Keratinocyte (primary cell): ENCODE data around the gene SCP2D1. TPM values are rescaled to one million over a fixed set of nuclear protein-coding genes. Genes with fewer than 3 reads are reported as not detected.

ENCODE experiments used
- DNase-seq: peaks from one replicate; pipeline ENCODE4 v3.0.0-alpha.2; 2011; ENCODE audit warnings: low read depth, missing footprints, low spot score
- FAIRE-seq: peaks from 2 replicates; lab custom pipeline; 2011; peaks lifted over from hg19 to GRCh38; lab: Jason Lieb, UNC
- H2AFZ ChIP-seq: 2 replicates; pipeline ENCODE4 v1.6.0; 2012; ENCODE audit warnings: low read length, control low read depth, inconsistent platforms; ENCODE audit not compliant: control insufficient read depth
- H3K27ac ChIP-seq: 2 replicates; pipeline ENCODE4 v1.5.1; 2011; ENCODE audit warnings: low read length; ENCODE audit not compliant: control insufficient read depth, insufficient read depth
- H3K27me3 ChIP-seq: 3 replicates; pipeline ENCODE4 v1.6.0; 2011; ENCODE audit warnings: low read length; ENCODE audit not compliant: control insufficient read depth, insufficient read depth; ENCODE audit errors: extremely low read depth
- H3K36me3 ChIP-seq, 2 experiments: 2 replicates in 1 of 2; 3 replicates in 1 of 2; pipeline ENCODE4 v1.5.1; 2011; ENCODE audit warnings: low read length in 2 of 2, mild to moderate bottlenecking in 1 of 2; ENCODE audit not compliant: control insufficient read depth in 2 of 2, insufficient read depth in 2 of 2; ENCODE audit errors: extremely low read depth in 1 of 2
- H3K4me1 ChIP-seq: 3 replicates; pipeline ENCODE4 v1.5.1; 2011; ENCODE audit warnings: low read length; ENCODE audit not compliant: control insufficient read depth, insufficient read depth; ENCODE audit errors: extremely low read depth
- H3K4me2 ChIP-seq: 3 replicates; pipeline ENCODE4 v1.6.0; 2011; ENCODE audit warnings: low read depth, low read length; ENCODE audit not compliant: control insufficient read depth, insufficient read depth; ENCODE audit errors: extremely low read depth
- H3K4me3 ChIP-seq, 3 experiments: fragments of 200-600 bp in 1 of 3; sonication (generic) in 1 of 3; 2 replicates in 2 of 3; 3 replicates in 1 of 3; pipeline ENCODE4 v1.5.1; 2011 to 2016; ENCODE audit warnings: low read length in 3 of 3, mild to moderate bottlenecking in 3 of 3, control low read depth in 2 of 3, inconsistent platforms in 1 of 3, low read depth in 1 of 3, mixed read lengths in 1 of 3, mixed run types in 1 of 3, moderate library complexity in 1 of 3; ENCODE audit not compliant: control insufficient read depth in 2 of 3, insufficient read depth in 2 of 3; ENCODE audit errors: extremely low read depth in 1 of 3
- H3K79me2 ChIP-seq: 2 replicates; pipeline ENCODE4 v1.6.0; 2012; ENCODE audit warnings: low read length; ENCODE audit not compliant: control insufficient read depth, insufficient read depth
- H3K9ac ChIP-seq: 3 replicates; pipeline ENCODE4 v1.6.0; 2011; ENCODE audit warnings: low read length; ENCODE audit not compliant: control insufficient read depth, insufficient read depth; ENCODE audit errors: extremely low read depth
- H3K9me1 ChIP-seq: 3 replicates; pipeline ENCODE4 v1.6.0; 2011; ENCODE audit warnings: low read length; ENCODE audit not compliant: control insufficient read depth, insufficient read depth; ENCODE audit errors: extremely low read depth
- H3K9me3 ChIP-seq: 2 replicates; pipeline ENCODE4 v1.5.1; 2012; ENCODE audit warnings: low read depth, low read length; ENCODE audit not compliant: control insufficient read depth
- H4K20me1 ChIP-seq: 3 replicates; pipeline ENCODE4 v1.6.0; 2011; ENCODE audit warnings: low read length; ENCODE audit not compliant: control insufficient read depth, insufficient read depth; ENCODE audit errors: extremely low read depth
- CTCF ChIP-seq, 3 experiments: IDR thresholded peaks in 1 of 3; conservative IDR thresholded peaks in 1 of 3; optimal IDR thresholded peaks in 1 of 3; 2 replicates in 2 of 3; 3 replicates in 1 of 3; pipeline versions ENCODE3 to v1.5.1; 2011; ENCODE audit warnings: low read length in 3 of 3, mild to moderate bottlenecking in 3 of 3, moderate library complexity in 2 of 3, control low read depth in 1 of 3, inconsistent platforms in 1 of 3; ENCODE audit not compliant: insufficient read depth in 2 of 3; ENCODE audit errors: extremely low read depth in 1 of 3
- EZH2 ChIP-seq: IDR thresholded peaks from one replicate; pipeline ENCODE4 v1.6.1; 2012; ENCODE audit warnings: inconsistent platforms, mild to moderate bottlenecking, low read length, moderate library complexity
- dilution Hi-C: fragments of 300-500 bp; cut with MboI; formaldehyde crosslinking; loops from one replicate; pipeline ENCODE4 v1.7.0; 2020; ENCODE audit warnings: low sequenced_read_pairs; ENCODE audit not compliant: extremely low pct_ligation_motif_present
- polyA plus RNA-seq, 5 experiments: library from polyadenylated mRNA; depleted of rRNA in 3 of 5; stranded (reverse) in 3 of 5; stranded (forward) in 1 of 5; unstranded in 1 of 5; fragments of >200 nt; gene quantifications; 1 replicate in 1 of 5; 2 replicates in 3 of 5; 3 replicates in 1 of 5; pipeline versions ENCODE4 v1.2.1 to v1.2.3, GENCODE V29; 2011 to 2012; ENCODE audit warnings: missing spikeins in 2 of 5, low read depth in 1 of 5, low replicate concordance in 1 of 5

Gene SCP2D1
- polyA plus RNA-seq, 1 donor (not counting 4 experiments of a cell fraction or from before 2014, with no cell fraction given) = not detected

- Histone ChIP-seq H3K4me1 (no peaks in the 10 kb centered on the region), H3K27ac (no peak overlapping the region), H3K4me3 (no peak overlapping the region), H3K36me3 (no peaks in the 10 kb centered on the region), H3K79me2 (no peaks in the 10 kb centered on the region), H2AFZ (no peak overlapping the region), H3K9ac (no peak overlapping the region), H3K27me3 (no peaks in the 10 kb centered on the region), H3K4me2 (no peak overlapping the region), H4K20me1 (no peaks in the 10 kb centered on the region), H3K9me1 (no peaks in the 10 kb centered on the region), H3K9me3 (no peaks in the 10 kb centered on the region)
- dilution Hi-C loops = loop anchor here (10.0 kb wide), 1 partner anchor 62 kb away; no protein-coding TSS in a partner anchor
- TF ChIP-seq EZH2 = no peak
- no peak for TF ChIP-seq CTCF (optimal IDR thresholded peaks at IDR 0.05 in 1 of 3, IDR thresholded peaks at IDR 0.05 in 1 of 3, conservative IDR thresholded peaks at IDR 0.05 in 1 of 3; ENCODE audit: extremely low read depth in 1 of 3, insufficient read depth in 2 of 3, low read length in 3 of 3)
- FAIRE-seq (no peak), DNase-seq (no peak)
Measured at GRCh38 chr20:18832546-18833200, 19.1 kb downstream of the SCP2D1 start.

- no peak for FAIRE-seq
- H4K20me1 ChIP-seq = no peaks in the 10 kb centered on the region
- no peaks in the 10 kb centered on the region for H3K27me3 ChIP-seq
- H3K9ac ChIP-seq = no peak overlapping the region
- no peak overlapping the region for H2AFZ ChIP-seq
- H3K4me3 ChIP-seq = no peak overlapping the region
- H3K27ac ChIP-seq = no peak overlapping the region
- no peaks in the 10 kb centered on the region for H3K4me1 ChIP-seq
- no peak overlapping the region for H3K4me2 ChIP-seq
- no peak for DNase-seq
- no peaks in the 10 kb centered on the region for H3K36me3 ChIP-seq
- H3K79me2 ChIP-seq = no peaks in the 10 kb centered on the region
- TF ChIP-seq CTCF (optimal IDR thresholded peaks at IDR 0.05 in 1 of 3, IDR thresholded peaks at IDR 0.05 in 1 of 3, conservative IDR thresholded peaks at IDR 0.05 in 1 of 3; ENCODE audit: extremely low read depth in 1 of 3, insufficient read depth in 2 of 3, low read length in 3 of 3) = no peak
- TF ChIP-seq EZH2 = no peak
- no peaks in the 10 kb centered on the region for H3K9me1 ChIP-seq
- dilution Hi-C loops = loop anchor here (10.0 kb wide), 1 partner anchor 59 kb away; no protein-coding TSS in a partner anchor
- H3K9me3 ChIP-seq = no peaks in the 10 kb centered on the region
Measured at GRCh38 chr20:18835466-18836256, 22.1 kb downstream of the SCP2D1 start.
